ENCODE measurements around the gene TIAM1. TPM values are rescaled to one million over a fixed set of nuclear protein-coding genes. Genes with fewer than 3 reads are reported as not detected.
A peak's percentile ranks its signal among the peaks of the same experiment; 100 is the strongest.

TIAM1 gene
- total RNA-seq, 2 donors from 2014 or later = 4.5 to 15.2 TPM

DNA sequence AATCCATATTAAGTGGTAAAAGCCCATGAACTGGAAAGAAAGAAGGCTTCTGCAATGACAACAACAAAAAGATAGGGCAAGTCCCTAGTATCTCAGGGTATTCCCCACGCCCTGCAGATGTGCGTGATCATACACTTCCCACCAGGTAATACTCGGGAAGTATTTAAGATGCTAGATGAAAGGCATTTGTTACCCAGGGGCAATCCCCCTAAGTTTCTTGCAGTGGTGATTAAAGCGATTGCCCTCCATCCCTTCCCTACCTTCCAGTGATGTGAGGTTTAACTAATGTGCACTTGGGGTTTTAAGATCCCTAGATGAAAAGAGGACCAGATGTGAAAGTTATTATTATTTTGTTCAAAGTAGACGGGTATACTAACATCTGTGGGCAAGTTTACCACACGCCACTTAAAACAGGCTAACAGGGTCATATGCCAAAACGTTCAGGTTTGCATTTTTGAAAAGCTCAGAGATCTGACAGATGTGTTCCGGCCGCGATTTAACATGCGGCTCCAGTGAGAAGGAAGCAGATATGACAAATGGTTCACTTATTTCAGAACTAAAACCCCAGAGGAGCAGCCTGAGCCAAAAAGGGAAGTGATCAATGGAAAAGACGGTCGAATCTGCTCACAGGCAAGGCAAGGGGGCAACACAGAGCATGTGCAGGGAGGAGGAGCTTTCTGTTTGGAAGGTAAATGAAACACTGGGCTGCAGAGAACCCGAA lies 17.4 kb downstream of the TIAM1 start:
- Histone ChIP-seq H3K27me3 (replicated peaks; ENCODE audit: insufficient read depth) (no peaks in the 10 kb centered on the region), H3K4me1 (ENCODE audit: control insufficient read depth in 1 of 2, low read depth in 2 of 2) (no peaks in the 10 kb centered on the region), H3K27ac (no peak overlapping the region), H3K9me3 (peaks cover 3% of the 10 kb centered on the region), H3K36me3 (no peaks in the 10 kb centered on the region), H3K4me3 (peak overlapping the region; percentile 2)
- TF ChIP-seq, protein P1, sequence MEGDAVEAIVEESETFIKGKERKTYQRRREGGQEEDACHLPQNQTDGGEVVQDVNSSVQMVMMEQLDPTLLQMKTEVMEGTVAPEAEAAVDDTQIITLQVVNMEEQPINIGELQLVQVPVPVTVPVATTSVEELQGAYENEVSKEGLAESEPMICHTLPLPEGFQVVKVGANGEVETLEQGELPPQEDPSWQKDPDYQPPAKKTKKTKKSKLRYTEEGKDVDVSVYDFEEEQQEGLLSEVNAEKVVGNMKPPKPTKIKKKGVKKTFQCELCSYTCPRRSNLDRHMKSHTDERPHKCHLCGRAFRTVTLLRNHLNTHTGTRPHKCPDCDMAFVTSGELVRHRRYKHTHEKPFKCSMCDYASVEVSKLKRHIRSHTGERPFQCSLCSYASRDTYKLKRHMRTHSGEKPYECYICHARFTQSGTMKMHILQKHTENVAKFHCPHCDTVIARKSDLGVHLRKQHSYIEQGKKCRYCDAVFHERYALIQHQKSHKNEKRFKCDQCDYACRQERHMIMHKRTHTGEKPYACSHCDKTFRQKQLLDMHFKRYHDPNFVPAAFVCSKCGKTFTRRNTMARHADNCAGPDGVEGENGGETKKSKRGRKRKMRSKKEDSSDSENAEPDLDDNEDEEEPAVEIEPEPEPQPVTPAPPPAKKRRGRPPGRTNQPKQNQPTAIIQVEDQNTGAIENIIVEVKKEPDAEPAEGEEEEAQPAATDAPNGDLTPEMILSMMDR (IDR thresholded peaks at IDR 0.05) = no peak
- DNase-seq (ENCODE audit: low spot score) (no peak), ATAC-seq (ENCODE audit: insufficient number of reproducible peaks, low FRiP score, low read depth) (no peak)

DNA sequence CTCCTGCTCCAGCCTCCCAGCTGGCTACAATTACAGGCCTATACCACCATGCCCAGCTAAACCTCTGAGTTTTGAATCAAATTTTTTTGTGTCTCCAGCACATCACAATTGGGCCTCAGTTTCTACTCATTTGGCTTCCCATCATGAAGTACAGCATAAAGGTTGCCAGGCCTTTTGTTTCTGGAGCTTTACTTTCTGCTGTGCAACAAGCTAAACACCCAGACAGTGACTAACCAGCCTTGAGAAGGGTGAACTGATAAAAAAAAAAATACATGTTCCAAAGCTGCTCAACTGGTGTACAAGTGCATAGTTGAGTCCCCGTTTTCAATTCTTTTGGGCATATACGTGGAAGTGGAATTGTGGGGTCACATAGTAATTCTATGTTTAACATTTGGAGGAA lies 25.1 kb downstream of the TIAM1 start:
- Histone ChIP-seq H3K9me3 (no peaks in the 10 kb centered on the region), H3K4me1 (ENCODE audit: control insufficient read depth in 1 of 2, low read depth in 2 of 2) (no peaks in the 10 kb centered on the region), H3K27ac (no peak overlapping the region), H3K27me3 (replicated peaks; ENCODE audit: insufficient read depth) (no peaks in the 10 kb centered on the region), H3K36me3 (no peaks in the 10 kb centered on the region), H3K4me3 (no peak overlapping the region)
- DNase-seq (ENCODE audit: low spot score) (no peak), ATAC-seq (ENCODE audit: insufficient number of reproducible peaks, low FRiP score, low read depth) (no peak)
- TF ChIP-seq, protein P1 (IDR thresholded peaks at IDR 0.05) = no peak

DNA sequence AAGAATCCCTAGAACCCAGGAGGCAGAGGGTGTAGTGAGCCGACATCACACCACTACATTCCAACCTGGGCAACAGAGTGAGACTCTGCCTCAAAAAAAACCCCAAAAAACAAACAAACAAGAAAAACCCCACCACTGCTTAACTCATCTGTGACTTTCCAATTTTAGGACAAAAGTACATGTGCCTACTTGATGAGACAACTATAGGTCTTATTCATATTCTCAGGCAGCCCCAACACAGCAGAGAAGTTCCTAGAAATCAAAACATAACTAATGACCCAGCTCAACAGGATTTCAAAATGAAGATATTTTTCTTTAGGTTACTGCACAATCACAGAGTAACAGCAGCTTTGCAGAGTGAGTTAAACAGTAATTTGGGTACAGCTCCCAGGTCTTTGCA lies 26.4 kb downstream of the TIAM1 start:
- H3K4me1 ChIP-seq (ENCODE audit: control insufficient read depth in 1 of 2, low read depth in 2 of 2) = no peaks in the 10 kb centered on the region
- no peak overlapping the region for H3K4me3 ChIP-seq
- no peak for DNase-seq (ENCODE audit: low spot score)
- no peaks in the 10 kb centered on the region for H3K9me3 ChIP-seq
- H3K27me3 ChIP-seq (replicated peaks; ENCODE audit: insufficient read depth) = no peaks in the 10 kb centered on the region
- no peaks in the 10 kb centered on the region for H3K36me3 ChIP-seq
- no peak overlapping the region for H3K27ac ChIP-seq
- ATAC-seq (ENCODE audit: insufficient number of reproducible peaks, low FRiP score, low read depth) = no peak
- TF ChIP-seq, protein P1 (IDR thresholded peaks at IDR 0.05) = no peak

GRCh38 chr21:31316488-31317169 lies 27.4 kb downstream of the TIAM1 start:
- TF ChIP-seq, protein P1 (IDR thresholded peaks at IDR 0.05) = no peak
- ATAC-seq (ENCODE audit: insufficient number of reproducible peaks, low FRiP score, low read depth) (no peak), DNase-seq (ENCODE audit: low spot score) (no peak)
- Histone ChIP-seq H3K27ac (no peak overlapping the region), H3K36me3 (no peaks in the 10 kb centered on the region), H3K9me3 (no peaks in the 10 kb centered on the region), H3K4me1 (ENCODE audit: control insufficient read depth in 1 of 2, low read depth in 2 of 2) (no peaks in the 10 kb centered on the region), H3K27me3 (replicated peaks; ENCODE audit: insufficient read depth) (no peaks in the 10 kb centered on the region), H3K4me3 (no peak overlapping the region)

DNA sequence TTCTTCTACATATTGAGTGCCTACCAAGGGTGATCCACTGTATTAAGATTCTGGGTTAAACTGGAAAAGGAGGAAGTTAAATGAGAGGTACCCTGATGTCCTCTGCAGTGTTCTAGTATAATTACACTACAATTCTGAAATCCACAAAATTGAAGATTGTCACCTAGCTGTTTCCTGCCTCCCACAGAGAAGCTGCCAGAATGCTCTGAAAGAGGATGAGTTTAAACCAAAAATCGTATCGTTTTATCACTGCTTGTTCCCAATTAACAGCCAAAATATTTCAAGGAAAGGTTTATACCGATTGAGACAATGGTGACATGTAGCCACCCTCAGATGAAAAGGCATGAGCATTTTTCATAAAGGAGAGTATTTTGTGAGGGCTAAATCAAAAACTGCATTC lies 28.0 kb downstream of the TIAM1 start:
- no peaks in the 10 kb centered on the region for H3K36me3 ChIP-seq
- H3K9me3 ChIP-seq = no peaks in the 10 kb centered on the region
- TF ChIP-seq, protein P1 (IDR thresholded peaks at IDR 0.05) = no peak
- no peak for DNase-seq (ENCODE audit: low spot score)
- no peaks in the 10 kb centered on the region for H3K27me3 ChIP-seq (replicated peaks; ENCODE audit: insufficient read depth)
- H3K4me3 ChIP-seq = no peak overlapping the region
- H3K4me1 ChIP-seq (ENCODE audit: control insufficient read depth in 1 of 2, low read depth in 2 of 2) = no peaks in the 10 kb centered on the region
- ATAC-seq (ENCODE audit: insufficient number of reproducible peaks, low FRiP score, low read depth) = no peak
- H3K27ac ChIP-seq = no peak overlapping the region

Data from thoracic aorta (tissue), 2 donors.